Activated T-cell treated with anti-CD3 and anti-CD28 coated beads, Interleukin-2, amount 50 U/mL, for 72 hours (primary cell): ENCODE data around the gene MNDA. TPM values are rescaled to one million over a fixed set of nuclear protein-coding genes. Genes with fewer than 3 reads are reported as not detected.
A peak's percentile ranks its signal among the peaks of the same experiment; 100 is the strongest.

ENCODE experiments used
- ATAC-seq, 2 donors: fragments of 150-1000 bp; cut with Tn5 transposase; replicated peaks in 1 of 2; 2 replicates each; pipeline ENCODE4 v1.10.0; 2021; ENCODE audit warnings: moderate library complexity in 2 of 2, mild to moderate bottlenecking in 1 of 2
- DNase-seq, 2 donors: peaks; one replicate each; pipeline ENCODE4 v3.0.0; 2021 to 2022; ENCODE audit warnings: mixed read lengths in 1 of 2
- H3K27ac Mint-ChIP-seq: one replicate; pipeline ENCODE4 v1.8.0; 2022; ENCODE audit warnings: mild to moderate bottlenecking, moderate library complexity, mixed read lengths
- H3K27me3 Mint-ChIP-seq: one replicate; pipeline ENCODE4 v1.8.0; 2022; ENCODE audit warnings: low read depth, mixed read lengths
- H3K36me3 Mint-ChIP-seq, 2 donors: one replicate each; pipeline ENCODE4 v1.8.0; 2022; ENCODE audit warnings: mixed read lengths in 2 of 2, mild to moderate bottlenecking in 1 of 2; ENCODE audit not compliant: insufficient read depth in 2 of 2
- H3K4me1 Mint-ChIP-seq: one replicate; pipeline ENCODE4 v1.8.0; 2022; ENCODE audit warnings: low read depth, mixed read lengths
- H3K4me3 Mint-ChIP-seq, 2 donors: one replicate each; pipeline ENCODE4 v1.8.0; 2022; ENCODE audit warnings: mild to moderate bottlenecking in 2 of 2, mixed read lengths in 2 of 2, moderate library complexity in 2 of 2
- H3K9me3 Mint-ChIP-seq, 2 donors: one replicate each; pipeline ENCODE4 v1.8.0; 2022; ENCODE audit warnings: mixed read lengths in 2 of 2
- total RNA-seq, 2 donors: library from RNA; stranded (reverse); gene quantifications; one replicate each; pipeline ENCODE4 v1.2.3, GENCODE V29; 2022

The MNDA gene
- total RNA-seq, result not detected

- ATAC-seq, result no peak
- H3K9me3 Mint-ChIP-seq, result peaks cover 7 to 17% of the 10 kb centered on the region in 2 donors
- H3K27ac Mint-ChIP-seq, result peak within 1 kb of the TSS; percentile 41
- peak within 1 kb of the TSS; percentile 41 to 47 for H3K4me3 Mint-ChIP-seq
- peaks cover 8% of the 10 kb centered on the region for H3K27me3 Mint-ChIP-seq
- H3K36me3 Mint-ChIP-seq, result peaks cover 9 to 15% of the 10 kb centered on the region in 2 donors
- peaks cover 15% of the 10 kb centered on the region for H3K4me1 Mint-ChIP-seq
- DNase-seq, result no peak
Observed at GRCh38 chr1:158830904-158831507, at the start of gene MNDA. MNDA (plus strand) TSS chr1:158831351; CDS start chr1:158842154, 10,803 bp downstream.

- Mint-ChIP-seq H3K9me3 (no peaks in the 10 kb centered on the region), H3K36me3 (no peaks in the 10 kb centered on the region), H3K27me3 (peaks cover 19% of the 10 kb centered on the region), H3K4me3 (no peak overlapping the region), H3K4me1 (no peaks in the 10 kb centered on the region), H3K27ac (no peak overlapping the region)
- ATAC-seq, result peak; percentile 56 to 69
- peak; percentile 38 to 42 for DNase-seq
Observed at GRCh38 chr1:158793604-158794003, 37.5 kb upstream of the MNDA start.

DNA sequence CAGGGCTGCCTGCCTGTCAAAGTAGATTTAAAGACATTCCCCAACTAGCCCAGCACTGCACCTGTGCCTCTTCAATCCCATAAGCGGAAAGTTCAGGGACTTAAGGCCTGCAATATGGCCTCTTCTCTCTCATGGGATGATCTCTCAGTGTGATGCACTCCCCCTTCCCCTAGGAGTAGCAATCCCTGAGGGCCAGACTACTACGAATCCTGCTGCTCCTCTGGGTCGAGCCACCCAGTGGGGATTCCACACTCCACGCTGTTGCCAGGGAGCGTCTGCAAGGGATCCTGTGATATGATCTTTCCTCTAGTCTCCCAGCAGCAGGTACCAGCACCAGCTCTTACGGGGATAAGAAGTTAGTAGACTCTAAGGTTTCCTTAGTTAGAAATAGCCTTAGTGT, 36.9 kb upstream of the MNDA start:
- no peak overlapping the region for H3K27ac Mint-ChIP-seq
- ATAC-seq (no peak), DNase-seq (no peak)
- no peaks in the 10 kb centered on the region for H3K36me3 Mint-ChIP-seq
- H3K27me3 Mint-ChIP-seq, result peaks cover 19% of the 10 kb centered on the region
- H3K4me3 Mint-ChIP-seq, result no peak overlapping the region
- H3K9me3 Mint-ChIP-seq, result no peaks in the 10 kb centered on the region
- H3K4me1 Mint-ChIP-seq, result no peaks in the 10 kb centered on the region

DNA sequence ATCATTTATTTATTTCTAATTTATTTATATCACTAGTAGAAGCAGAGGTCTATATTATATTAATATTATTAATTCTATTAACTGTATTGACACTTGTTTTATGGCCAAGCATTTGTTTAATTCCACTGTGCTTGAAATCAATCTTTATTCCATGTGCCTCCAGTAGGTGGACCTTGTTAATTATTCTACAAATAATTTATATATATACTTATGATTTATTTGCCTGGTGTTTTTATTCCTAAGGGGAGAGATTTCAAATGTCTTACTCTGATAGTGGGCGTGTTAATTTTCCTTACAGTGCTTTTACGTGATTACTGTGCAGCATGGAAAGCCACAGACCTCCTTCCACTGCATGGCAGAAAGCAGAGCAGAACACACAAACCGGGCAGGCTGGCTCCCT, 32.6 kb upstream of the MNDA start:
- H3K27ac Mint-ChIP-seq, result no peak overlapping the region
- peaks cover 11% of the 10 kb centered on the region for H3K4me1 Mint-ChIP-seq
- H3K4me3 Mint-ChIP-seq, result no peak overlapping the region
- H3K9me3 Mint-ChIP-seq, result no peaks in the 10 kb centered on the region
- no peak for ATAC-seq
- H3K27me3 Mint-ChIP-seq, result peaks cover 39% of the 10 kb centered on the region
- no peaks in the 10 kb centered on the region for H3K36me3 Mint-ChIP-seq
- no peak for DNase-seq

DNA sequence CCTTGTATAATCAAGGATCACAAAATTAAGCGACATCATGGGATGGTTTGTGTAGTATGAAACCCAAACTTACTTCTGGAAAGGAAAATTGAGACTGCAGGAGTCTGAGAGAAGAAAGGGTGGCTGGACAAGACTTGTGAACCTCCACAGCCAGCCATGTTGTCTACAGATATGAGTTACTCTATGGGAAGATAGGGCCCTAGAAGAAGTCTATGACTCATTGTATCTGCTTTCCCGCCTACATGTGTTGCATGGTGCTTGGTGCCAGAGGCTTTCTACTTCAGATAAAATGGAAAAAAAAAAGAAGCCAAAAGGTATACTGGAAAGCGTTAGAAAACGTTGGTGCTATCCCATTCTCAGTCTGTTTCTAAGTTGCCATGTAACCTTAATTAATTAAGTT, 31.5 kb upstream of the MNDA start:
- ATAC-seq (peak; percentile 80 to 83), DNase-seq (peak in 1 of 2 donors; percentile 1)
- Mint-ChIP-seq H3K27ac (peak overlapping the region; percentile 31), H3K27me3 (peaks cover 47% of the 10 kb centered on the region), H3K9me3 (no peaks in the 10 kb centered on the region), H3K4me3 (no peak overlapping the region), H3K36me3 (no peaks in the 10 kb centered on the region), H3K4me1 (peaks cover 11% of the 10 kb centered on the region)

DNA sequence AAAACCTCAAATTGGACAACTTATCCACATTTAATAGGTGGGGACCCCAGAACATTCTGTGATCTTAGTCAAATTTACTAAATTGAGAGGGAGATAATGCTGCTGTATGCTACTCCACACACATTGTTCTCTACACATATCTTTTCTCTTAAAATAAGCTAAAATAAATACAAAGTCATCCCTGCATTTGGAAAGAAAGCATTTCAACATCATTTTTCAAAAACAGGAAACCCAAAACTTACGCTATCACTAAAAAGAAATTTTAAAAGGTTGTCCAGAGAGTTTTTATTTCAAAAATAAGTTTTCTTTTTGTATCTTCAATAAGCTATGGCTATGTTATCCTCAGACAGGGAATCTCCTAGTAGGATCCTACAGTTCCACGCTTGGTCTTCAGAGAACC, 30.6 kb upstream of the MNDA start:
- H3K27ac Mint-ChIP-seq, result no peak overlapping the region
- no peaks in the 10 kb centered on the region for H3K36me3 Mint-ChIP-seq

GRCh38 chr1:158801396-158801795, 29.8 kb upstream of the MNDA start:
- Mint-ChIP-seq H3K4me3 (no peak overlapping the region), H3K27me3 (peaks cover 43% of the 10 kb centered on the region), H3K36me3 (no peaks in the 10 kb centered on the region), H3K27ac (no peak overlapping the region), H3K4me1 (peaks cover 11% of the 10 kb centered on the region), H3K9me3 (no peaks in the 10 kb centered on the region)
- ATAC-seq (no peak), DNase-seq (no peak)

More for the DNA sequence above, 30.6 kb upstream of the MNDA start:
- no peak overlapping the region for H3K4me3 Mint-ChIP-seq
- H3K9me3 Mint-ChIP-seq, result no peaks in the 10 kb centered on the region
- peaks cover 11% of the 10 kb centered on the region for H3K4me1 Mint-ChIP-seq
- peaks cover 45% of the 10 kb centered on the region for H3K27me3 Mint-ChIP-seq
- ATAC-seq (no peak), DNase-seq (no peak)

GRCh38 chr1:158803678-158804077, 27.5 kb upstream of the MNDA start:
- no peak overlapping the region for H3K27ac Mint-ChIP-seq
- no peaks in the 10 kb centered on the region for H3K9me3 Mint-ChIP-seq
- no peaks in the 10 kb centered on the region for H3K36me3 Mint-ChIP-seq
- peaks cover 56% of the 10 kb centered on the region for H3K27me3 Mint-ChIP-seq
- H3K4me3 Mint-ChIP-seq, result no peak overlapping the region
- DNase-seq, result no peak
- ATAC-seq, result peak in 1 of 2 donors; percentile 21
- H3K4me1 Mint-ChIP-seq, result peaks cover 11% of the 10 kb centered on the region

DNA sequence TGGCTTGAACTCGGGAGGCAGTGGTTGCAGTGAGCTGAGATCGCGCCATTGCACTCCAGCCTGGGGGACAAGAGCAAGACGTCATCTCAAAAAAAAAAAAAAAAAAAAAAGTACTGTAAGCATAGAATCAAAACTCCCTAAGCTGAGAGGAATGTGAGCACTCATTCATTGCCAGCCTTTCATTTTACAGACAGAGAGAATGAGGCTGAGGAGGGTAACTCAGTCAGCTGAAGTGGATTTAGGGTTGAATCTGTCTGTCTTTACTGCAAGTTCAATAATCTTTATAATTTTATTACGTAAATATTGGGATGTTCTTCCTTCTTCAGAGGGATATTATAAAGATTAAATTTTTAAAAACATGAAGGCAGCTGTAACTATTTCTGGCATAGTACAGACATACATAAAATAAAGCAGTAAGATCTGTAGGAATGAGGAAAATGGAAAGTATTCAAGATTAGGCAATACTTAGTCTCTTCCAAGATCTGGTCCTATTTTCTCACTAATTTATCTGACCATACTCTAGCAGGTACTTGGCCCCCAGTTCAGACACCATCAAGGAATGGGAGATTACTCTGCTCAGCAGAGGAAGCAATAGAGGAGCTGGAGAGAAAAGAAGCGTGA, 24.1 kb upstream of the MNDA start:
- no peaks in the 10 kb centered on the region for H3K4me1 Mint-ChIP-seq
- no peaks in the 10 kb centered on the region for H3K9me3 Mint-ChIP-seq
- no peaks in the 10 kb centered on the region for H3K36me3 Mint-ChIP-seq
- no peak overlapping the region for H3K27ac Mint-ChIP-seq
- peaks cover 54% of the 10 kb centered on the region for H3K27me3 Mint-ChIP-seq
- ATAC-seq (no peak), DNase-seq (no peak)
- no peak overlapping the region for H3K4me3 Mint-ChIP-seq

GRCh38 chr1:158809256-158809655, 21.9 kb upstream of the MNDA start:
- peaks cover 37% of the 10 kb centered on the region for H3K27me3 Mint-ChIP-seq
- H3K36me3 Mint-ChIP-seq, result no peaks in the 10 kb centered on the region
- no peak for DNase-seq
- H3K9me3 Mint-ChIP-seq, result no peaks in the 10 kb centered on the region
- H3K4me3 Mint-ChIP-seq, result no peak overlapping the region
- ATAC-seq, result no peak
- H3K27ac Mint-ChIP-seq, result no peak overlapping the region
- H3K4me1 Mint-ChIP-seq, result no peaks in the 10 kb centered on the region

DNA sequence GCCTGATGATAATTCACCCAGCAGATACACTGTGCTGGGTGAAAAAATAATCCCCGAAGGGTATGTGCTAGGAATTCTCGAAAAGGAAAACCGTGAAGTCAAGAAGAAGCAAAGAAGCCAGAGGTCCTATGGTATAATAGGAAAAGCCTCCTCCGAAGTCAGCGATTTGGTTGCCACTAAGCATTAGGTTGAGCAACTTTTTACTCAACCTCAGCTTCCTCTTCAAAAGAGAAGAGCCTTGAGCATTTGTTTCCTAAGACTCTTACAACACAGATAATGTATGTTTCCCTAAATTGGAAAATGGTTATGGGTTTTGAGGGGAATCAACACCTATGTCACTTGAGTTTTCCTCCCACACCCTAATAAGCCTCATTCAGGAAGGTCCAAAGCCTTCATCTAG, 21.3 kb upstream of the MNDA start:
- ATAC-seq (no peak), DNase-seq (no peak)
- Mint-ChIP-seq H3K9me3 (no peaks in the 10 kb centered on the region), H3K4me1 (no peaks in the 10 kb centered on the region), H3K27ac (no peak overlapping the region), H3K4me3 (no peak overlapping the region), H3K27me3 (peaks cover 36% of the 10 kb centered on the region), H3K36me3 (no peaks in the 10 kb centered on the region)

GRCh38 chr1:158810311-158810710, 20.8 kb upstream of the MNDA start:
- DNase-seq, result no peak
- no peak for ATAC-seq
- Mint-ChIP-seq H3K36me3 (no peaks in the 10 kb centered on the region), H3K27ac (no peak overlapping the region), H3K4me1 (no peaks in the 10 kb centered on the region), H3K4me3 (no peak overlapping the region), H3K9me3 (no peaks in the 10 kb centered on the region), H3K27me3 (peaks cover 36% of the 10 kb centered on the region)

DNA sequence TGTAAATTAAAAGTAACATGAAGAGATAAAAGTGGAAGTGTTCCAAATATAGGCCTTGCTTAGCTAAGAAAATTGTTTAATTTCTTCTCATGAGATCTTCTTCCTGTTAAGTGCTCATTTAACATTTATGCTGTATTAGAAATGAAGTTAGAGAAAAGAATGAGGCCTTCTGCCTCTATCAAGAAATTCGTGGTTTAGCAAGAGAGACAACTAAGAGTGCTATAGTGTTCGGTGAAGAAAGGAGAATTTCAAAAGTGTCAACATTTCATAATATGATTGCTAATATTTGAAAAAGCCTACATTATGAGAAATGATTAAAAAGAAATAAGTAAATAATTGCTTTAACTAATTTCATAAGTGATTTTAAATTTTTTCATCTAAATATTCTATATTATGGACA, 18.8 kb upstream of the MNDA start:
- Mint-ChIP-seq H3K27me3 (peaks cover 24% of the 10 kb centered on the region), H3K4me3 (no peak overlapping the region), H3K27ac (no peak overlapping the region), H3K9me3 (no peaks in the 10 kb centered on the region), H3K36me3 (no peaks in the 10 kb centered on the region), H3K4me1 (no peaks in the 10 kb centered on the region)
- DNase-seq, result no peak
- no peak for ATAC-seq

GRCh38 chr1:158813164-158813563, 18.0 kb upstream of the MNDA start:
- no peak overlapping the region for H3K4me3 Mint-ChIP-seq
- H3K4me1 Mint-ChIP-seq, result peaks cover 3% of the 10 kb centered on the region
- no peaks in the 10 kb centered on the region for H3K9me3 Mint-ChIP-seq

More at GRCh38 chr1:158813164-158813563, 18.0 kb upstream of the MNDA start:
- Mint-ChIP-seq H3K27ac (no peak overlapping the region), H3K36me3 (no peaks in the 10 kb centered on the region), H3K27me3 (peaks cover 26% of the 10 kb centered on the region)
- ATAC-seq, result no peak
- DNase-seq, result no peak
